Hematopoietic multipotent progenitor cell treated with erythropoietin and hydrocortisone succinate and interleukin-3 and kit ligand, for 15 days (in vitro differentiated cells): Measurements from ENCODE around the gene GPR37.

Experiments
- DNase-seq: peaks from one replicate; pipeline ENCODE4 v3.0.0-alpha.2; 2015; ENCODE audit warnings: low spot score

GPR37 gene

DNA sequence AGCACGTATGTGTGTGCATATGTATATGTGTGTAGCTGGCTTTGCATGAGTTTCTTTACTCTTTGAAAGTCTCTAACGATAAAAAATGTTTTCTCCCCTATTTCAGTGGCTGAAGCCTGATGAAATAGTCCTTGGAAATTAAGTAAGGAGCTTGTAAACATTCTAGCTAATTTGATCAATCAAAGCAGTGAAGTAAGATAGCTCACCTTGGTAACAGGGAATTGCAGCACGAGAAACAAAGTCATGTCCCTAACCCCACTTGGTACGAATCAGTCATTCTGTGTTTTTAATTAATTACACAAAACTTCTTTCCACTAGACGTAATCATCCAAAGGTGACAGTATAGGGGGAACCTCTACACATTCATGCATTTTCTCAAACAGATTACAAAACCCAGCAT lies 41.5 kb downstream of the GPR37 start:
- no peak for DNase-seq

DNA sequence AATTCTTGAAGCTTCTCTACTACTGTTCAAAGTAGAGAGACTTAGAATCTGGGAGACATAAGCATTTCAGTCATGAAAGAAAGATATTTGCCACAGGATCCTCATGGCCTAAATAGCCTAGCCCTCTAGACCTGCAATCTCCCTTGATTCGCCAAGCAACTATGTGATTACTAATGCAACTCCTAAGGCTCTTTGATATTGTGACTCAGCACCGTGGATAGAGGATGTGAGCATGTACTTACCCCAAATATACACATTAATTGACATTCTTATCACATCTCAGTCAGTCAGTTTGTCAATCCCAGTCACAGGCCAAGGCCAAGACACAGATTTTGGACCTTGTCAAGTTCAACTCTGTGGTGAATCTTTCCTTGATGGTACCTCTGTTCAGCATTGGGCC lies 42.6 kb downstream of the GPR37 start:
- no peak for DNase-seq

DNA sequence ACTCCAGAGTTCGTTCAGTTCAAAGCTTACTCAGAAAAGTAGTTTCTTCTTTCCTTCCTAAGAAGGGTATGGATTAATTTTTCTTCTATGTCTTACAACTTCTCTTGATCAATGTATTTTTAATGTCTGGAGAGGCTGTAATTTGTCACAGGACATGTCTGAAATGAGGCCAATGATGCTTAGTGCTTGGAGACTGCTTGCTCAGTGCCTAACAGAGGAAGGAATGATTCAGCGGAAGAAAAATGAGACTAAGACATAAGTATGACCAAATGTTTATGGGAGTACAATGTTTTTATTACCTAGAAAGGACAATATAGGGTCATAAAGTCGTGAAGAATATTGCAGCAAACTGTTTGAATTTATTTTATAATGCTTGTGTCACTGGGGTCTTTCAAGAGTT lies 43.3 kb downstream of the GPR37 start:
- no peak for DNase-seq

DNA sequence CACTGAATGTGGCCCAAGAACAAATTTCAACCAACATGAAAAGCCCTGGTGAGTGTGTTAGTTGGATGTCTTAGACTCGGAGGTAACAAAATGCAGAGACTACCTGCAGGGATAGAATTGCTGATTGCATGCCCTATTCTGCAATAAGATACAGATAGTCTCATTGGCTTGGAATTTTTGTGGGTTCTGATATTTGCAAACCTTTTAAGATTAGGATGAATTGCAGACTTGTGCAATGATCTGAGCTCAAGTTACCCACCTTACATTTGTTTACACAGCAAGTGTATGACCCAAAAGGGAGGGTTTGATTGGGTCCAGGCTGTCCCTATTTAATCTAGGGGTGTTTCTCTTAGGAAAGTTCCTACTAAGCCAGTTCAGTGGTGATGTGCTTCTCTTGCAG lies 45.4 kb downstream of the GPR37 start:
- DNase-seq, result no peak

DNA sequence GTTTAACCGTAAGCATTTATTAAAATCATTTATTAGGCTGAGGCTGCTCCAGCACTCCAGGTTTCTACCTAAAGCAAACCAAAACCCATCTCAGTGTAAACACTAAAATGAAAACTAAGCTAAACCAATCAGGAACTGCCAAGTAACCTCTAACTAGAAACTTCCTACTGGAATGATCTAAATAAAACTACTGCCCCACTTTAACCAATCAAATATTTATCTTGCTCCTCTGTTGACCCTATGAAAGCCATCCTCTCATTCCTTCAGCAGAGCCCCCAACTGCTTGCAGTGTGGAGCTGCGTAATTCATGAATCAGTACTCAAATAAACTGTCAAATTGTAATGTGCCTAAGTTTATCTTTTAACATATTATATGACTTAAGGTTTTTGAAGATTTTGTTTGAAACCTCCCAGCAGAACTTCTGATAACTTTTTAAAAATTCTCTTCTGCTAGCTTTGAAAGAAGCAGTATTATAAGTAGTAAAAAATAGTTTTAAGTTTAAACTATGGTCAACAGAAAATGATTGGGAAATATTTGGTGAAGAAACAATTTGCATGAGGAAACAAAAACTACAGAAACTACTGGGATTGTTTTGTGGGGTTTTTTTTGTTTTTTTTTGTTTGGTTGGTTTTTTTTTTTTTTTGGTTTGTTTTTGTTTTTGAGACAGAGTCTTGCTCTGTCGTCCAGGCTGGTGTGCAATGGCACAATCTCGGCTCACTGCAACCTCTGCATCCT lies 47.4 kb downstream of the GPR37 start:
- DNase-seq, result no peak

DNA sequence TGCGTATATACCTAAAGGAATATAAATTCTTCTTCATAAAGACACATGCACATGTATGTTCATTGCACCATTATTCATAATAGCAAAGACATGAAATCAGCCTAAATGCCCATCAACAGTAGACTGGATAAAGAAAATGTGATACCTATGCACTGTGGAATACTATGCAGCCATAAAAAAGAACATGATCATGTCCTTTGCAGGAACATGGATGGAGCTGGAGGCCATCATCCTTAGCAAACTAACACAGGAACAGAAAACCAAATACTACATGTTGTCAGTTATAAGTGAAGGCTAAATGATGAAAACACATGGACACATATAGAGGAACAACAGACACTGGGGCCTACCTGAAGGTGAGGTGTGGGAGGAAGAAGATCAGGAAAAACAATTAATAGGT lies 48.7 kb downstream of the GPR37 start:
- no peak for DNase-seq

DNA sequence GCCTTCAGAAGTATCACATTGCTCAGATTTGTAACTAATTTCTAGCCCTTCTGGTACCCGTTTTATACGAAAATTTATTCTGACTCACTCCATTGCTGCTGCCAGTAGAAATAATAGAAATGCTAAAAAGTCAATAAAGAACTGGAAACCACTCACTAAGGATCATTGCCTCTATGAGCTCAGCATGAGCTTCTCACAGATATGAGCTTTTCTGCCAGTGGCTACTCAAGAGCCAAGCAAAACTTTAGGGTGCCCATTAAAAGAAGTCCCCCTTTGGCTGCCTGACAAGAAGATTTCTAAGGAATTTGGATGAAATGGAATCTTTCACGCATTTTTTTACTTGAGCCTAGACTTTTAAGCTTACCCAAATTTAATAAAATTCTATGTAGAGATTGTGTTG lies 52.5 kb downstream of the GPR37 start:
- no peak for DNase-seq

DNA sequence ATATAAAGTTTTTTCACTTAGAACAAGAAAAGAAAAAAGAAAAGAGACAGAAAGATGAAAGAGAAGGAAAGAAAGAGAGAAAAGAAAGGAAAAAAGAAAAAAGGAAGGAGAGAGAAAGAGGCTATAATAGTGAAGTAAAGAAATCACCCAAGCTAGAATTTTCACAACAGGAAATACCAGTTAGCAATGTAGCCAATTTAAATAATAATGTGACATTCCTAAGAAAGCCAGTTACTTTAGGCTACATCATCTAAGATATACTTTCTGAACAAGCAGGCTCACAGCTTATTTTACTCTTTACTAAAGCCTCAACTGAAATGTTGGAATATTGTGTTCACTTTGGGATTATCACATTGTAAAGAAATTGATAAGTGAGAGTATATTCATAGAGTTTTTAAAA lies 53.6 kb downstream of the GPR37 start:
- DNase-seq, result no peak

DNA sequence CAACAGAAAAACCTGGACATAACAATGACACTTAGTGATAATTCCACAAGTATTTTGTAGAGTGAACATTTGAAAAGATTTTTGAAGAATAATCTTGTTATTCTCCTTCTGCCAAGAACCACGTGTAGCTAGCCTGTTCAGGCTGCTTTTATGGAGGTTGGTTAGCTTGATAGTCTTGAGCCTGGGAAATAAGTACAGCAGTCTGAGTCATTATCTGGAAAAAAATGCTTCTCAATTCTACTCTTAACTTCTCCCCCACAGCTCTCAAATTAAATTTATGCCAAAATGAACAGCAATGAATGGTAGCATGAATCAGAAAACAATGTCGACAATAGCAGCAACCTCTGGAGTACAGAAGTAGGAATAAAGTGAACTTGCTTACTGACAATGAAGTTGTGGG lies 63.2 kb downstream of the GPR37 start:
- no peak for DNase-seq

DNA sequence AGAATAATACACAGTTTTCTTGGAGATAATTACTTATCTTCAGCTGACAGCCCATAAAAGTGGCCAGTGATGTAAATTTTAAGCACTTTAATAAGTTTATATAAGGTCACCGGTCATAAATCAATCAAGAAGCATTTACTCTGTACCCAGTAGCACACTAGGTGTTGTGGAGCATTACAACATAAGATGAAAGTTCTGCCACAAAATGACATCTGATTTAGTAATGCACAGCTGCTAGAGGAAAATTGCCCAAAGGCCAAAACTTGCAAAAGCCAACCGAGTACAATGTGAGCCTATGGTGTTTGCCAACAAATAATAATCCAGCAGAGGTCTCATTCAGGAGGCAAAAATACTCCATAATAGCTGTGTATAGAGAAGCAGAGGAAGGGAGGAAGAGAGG lies 63.6 kb downstream of the GPR37 start:
- no peak for DNase-seq

DNA sequence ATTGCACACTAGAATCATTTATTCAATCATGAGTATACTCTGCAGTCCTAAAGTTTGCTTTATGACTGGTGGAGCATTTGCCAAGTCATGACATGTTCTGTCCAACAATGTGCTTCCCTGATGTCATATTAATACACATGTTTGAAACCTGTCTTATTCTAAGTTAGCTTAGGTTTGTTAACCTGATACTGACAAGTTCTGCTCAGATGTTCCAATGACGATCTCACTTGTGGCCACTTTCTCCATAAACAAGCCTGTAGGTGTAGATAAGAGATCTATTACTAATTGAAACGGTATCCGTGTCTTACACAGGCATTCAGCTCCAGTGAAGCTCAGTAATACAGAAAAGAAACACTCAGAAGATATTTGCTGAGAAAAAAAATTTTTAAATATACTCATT lies 64.9 kb downstream of the GPR37 start:
- DNase-seq, result no peak

DNA sequence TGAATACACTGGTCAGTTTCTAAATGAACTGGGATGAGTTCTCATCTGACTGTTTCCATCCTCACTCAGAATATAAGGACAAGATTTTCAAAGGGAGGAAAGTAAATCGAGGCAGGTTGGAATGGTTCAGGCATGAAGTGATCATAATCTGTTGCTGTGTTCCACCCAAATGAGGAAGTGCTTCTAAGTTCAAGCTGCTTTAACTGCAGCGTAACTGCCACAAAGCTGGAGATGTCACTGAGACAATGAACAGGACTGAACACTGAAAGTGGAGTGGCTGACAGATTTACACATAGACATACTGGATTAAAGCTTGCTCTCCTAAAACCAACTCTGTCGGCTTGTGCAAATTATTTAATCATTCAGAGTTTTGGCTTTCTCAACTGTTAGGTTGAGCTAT lies 66.6 kb downstream of the GPR37 start:
- DNase-seq, result no peak

DNA sequence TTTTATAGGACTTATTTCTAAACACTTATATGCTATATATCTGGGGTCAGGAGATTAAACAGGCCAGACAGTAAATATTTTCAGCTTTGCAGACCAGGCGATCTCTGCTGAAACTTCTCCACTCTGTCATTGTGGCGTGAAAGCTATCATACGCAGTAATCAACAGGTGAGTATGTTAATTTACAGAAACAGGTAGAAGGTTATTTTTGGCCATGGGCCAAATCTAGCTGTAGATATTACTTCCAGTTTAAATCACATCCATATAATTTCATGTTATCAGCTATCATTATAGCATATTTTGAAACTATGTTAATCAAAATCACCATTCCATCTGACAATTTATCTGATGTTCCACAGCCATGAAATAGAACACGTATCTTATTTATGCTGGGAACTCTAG lies 67.8 kb downstream of the GPR37 start:
- no peak for DNase-seq
